ENCODE measurements around the gene B3GALT4.

DNA sequence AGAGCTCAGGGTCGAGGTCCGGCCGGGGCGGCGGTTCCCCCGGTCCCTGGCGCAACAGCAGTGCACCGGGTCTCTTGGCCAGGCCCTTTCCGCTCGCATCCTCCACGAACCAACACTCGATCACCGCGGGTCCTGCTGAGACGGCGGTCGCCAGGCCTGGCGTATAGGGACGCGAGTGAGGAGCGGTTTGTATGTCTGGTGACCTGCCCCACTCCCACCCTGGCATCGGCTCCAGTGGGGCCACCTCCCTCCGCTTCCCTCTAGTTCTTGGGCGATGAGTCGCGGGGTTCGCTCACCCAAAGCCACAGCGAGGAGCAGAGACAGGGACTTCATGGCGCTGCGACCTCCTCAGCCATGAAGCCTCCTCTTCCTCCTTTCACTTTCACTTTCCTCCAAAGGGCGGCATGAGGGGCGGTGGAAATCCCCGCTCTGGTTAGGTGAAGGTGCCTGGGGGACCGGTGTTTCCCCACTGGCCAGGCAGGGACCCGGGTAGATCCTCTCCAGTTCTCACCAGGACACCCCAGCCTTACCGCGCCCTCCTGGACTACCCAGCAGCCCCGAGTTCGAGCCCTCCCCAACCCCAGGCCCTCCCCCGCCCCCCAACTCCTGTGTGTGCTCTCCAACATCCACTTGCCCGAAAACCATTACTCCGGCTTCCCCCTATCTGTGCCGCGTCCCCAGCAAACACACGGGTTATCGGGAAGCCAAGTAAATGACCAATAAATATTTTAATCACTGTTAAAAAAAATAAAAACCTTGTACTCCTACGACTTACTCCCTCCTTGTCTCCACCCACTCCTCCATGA is 37.0 kb downstream of the B3GALT4 start, which contains the start of gene TAPBP:
- TF ChIP-seq CTCF (IDR thresholded peaks at IDR 0.05; ENCODE audit: low read depth, low read length) (no peak), EZH2phosphoT487 (IDR thresholded peaks at IDR 0.05; ENCODE audit: low read depth) (no peak)

Data from OCI-LY3 (cell line).